Natural killer cell (primary cell): ENCODE results near the gene CORT. TPM values are rescaled to one million over a fixed set of nuclear protein-coding genes. Genes with fewer than 3 reads are reported as not detected.
"Not testable (repeated sequence)": the region's sequence is repeated elsewhere in the genome, so short reads cannot be mapped to it uniquely, and the experiment has no call there.

Source experiments
- ATAC-seq, 3 donors: fragments of 150-1000 bp in 2 of 3; fragments of 200-7000 bp in 1 of 3; cut with Tn5 transposase; 1 replicate in 1 of 3; 2 replicates in 2 of 3; pipeline ENCODE4 v1.10.0; 2021; ENCODE audit warnings: mild to moderate bottlenecking in 2 of 3, moderate library complexity in 2 of 3
- DNase-seq, 2 donors: peaks; one replicate each; pipeline versions ENCODE4 v3.0.0 to v3.0.0-alpha.2; 2013 to 2021; ENCODE audit warnings: mixed read lengths in 1 of 2
- H3K27ac ChIP-seq: one replicate; pipeline ENCODE4 v1.5.1; 2013; ENCODE audit warnings: mild to moderate bottlenecking, low read length
- H3K27me3 ChIP-seq: one replicate; pipeline ENCODE4 v1.6.1; 2013; ENCODE audit warnings: low read length; ENCODE audit not compliant: control insufficient read depth, insufficient read depth
- H3K36me3 ChIP-seq: one replicate; pipeline ENCODE4 v1.6.1; 2013; ENCODE audit warnings: low read length; ENCODE audit not compliant: control insufficient read depth, insufficient read depth
- H3K4me1 ChIP-seq: one replicate; pipeline ENCODE4 v1.6.1; 2013; ENCODE audit warnings: low read length; ENCODE audit not compliant: control insufficient read depth, insufficient read depth
- H3K4me3 ChIP-seq: one replicate; pipeline ENCODE4 v1.5.1; 2013; ENCODE audit warnings: low read length
- H3K9me3 ChIP-seq: one replicate; pipeline ENCODE4 v1.6.1; 2013; ENCODE audit warnings: low read length; ENCODE audit not compliant: control insufficient read depth, insufficient read depth
- H3K27ac Mint-ChIP-seq, 2 donors: one replicate each; pipeline ENCODE4 v1.8.0; 2022; ENCODE audit warnings: mild to moderate bottlenecking in 2 of 2, mixed read lengths in 2 of 2, moderate library complexity in 1 of 2
- H3K27me3 Mint-ChIP-seq, 2 donors: one replicate each; pipeline ENCODE4 v1.8.0; 2022; ENCODE audit warnings: low read depth in 2 of 2, mixed read lengths in 2 of 2
- H3K36me3 Mint-ChIP-seq: one replicate; pipeline ENCODE4 v1.8.0; 2022; ENCODE audit warnings: mixed read lengths
- H3K4me1 Mint-ChIP-seq, 2 donors: one replicate each; pipeline ENCODE4 v1.8.0; 2022; ENCODE audit warnings: mixed read lengths in 2 of 2
- H3K4me3 Mint-ChIP-seq: one replicate; pipeline ENCODE4 v1.8.0; 2022; ENCODE audit warnings: mild to moderate bottlenecking, moderate library complexity, mixed read lengths
- H3K9me3 Mint-ChIP-seq, 2 donors: one replicate each; pipeline ENCODE4 v1.8.0; 2022; ENCODE audit warnings: mixed read lengths in 2 of 2
- CTCF ChIP-seq: fragments of 200-600 bp; IDR thresholded peaks from one replicate; pipeline ENCODE4 v1.8.0; 2022; ENCODE audit warnings: antibody characterized with exemption
- WGBS: methylation state at CpG from one replicate; pipeline ENCODE4 v1.1.7; 2013; ENCODE audit warnings: missing lambda C conversion rate; ENCODE audit not compliant: insufficient coverage; 5-methylcytosine and 5-hydroxymethylcytosine counted together
- intact Hi-C: fragments of 100-400 bp; cut with micrococcal nuclease; formaldehyde crosslinking; loops from one replicate; pipeline ENCODE4 v1.14.2; 2022
- total RNA-seq, 4 donors: library from RNA; stranded (reverse); fragments of 120-200 nt in 1 of 4; gene quantifications; one replicate each; pipeline versions ENCODE4 v1.2.3 to v1.2.4, GENCODE V29; 2013 to 2022

Gene CORT
- total RNA-seq, 3 donors from 2014 or later (not counting 1 experiment from before 2014, with no cell fraction given): not detected

GRCh38 chr1:10451287-10451686 lies 1.5 kb downstream of the CORT start:
- peaks cover 5 to 20% of the 10 kb centered on the region in 2 donors for H3K27me3 Mint-ChIP-seq
- no peaks in the 10 kb centered on the region for H3K4me1 ChIP-seq
- WGBS: 25% methylated on average over 9 of the region's 10 CpGs
- H3K27ac ChIP-seq: no peak overlapping the region
- intact Hi-C loops: no loop called here
- no peaks in the 10 kb centered on the region for H3K36me3 ChIP-seq
- no peaks in the 10 kb centered on the region for H3K36me3 Mint-ChIP-seq
- no peak for ATAC-seq
- no peaks in the 10 kb centered on the region for H3K27me3 ChIP-seq
- H3K4me3 ChIP-seq: no peak overlapping the region
- DNase-seq: no peak
- no peak overlapping the region for H3K27ac Mint-ChIP-seq
- no peak overlapping the region for H3K4me3 Mint-ChIP-seq
- no peak for TF ChIP-seq CTCF
- H3K9me3 ChIP-seq: peaks cover 5% of the 10 kb centered on the region
- no peaks in the 10 kb centered on the region for H3K9me3 Mint-ChIP-seq
- peaks cover 6 to 7% of the 10 kb centered on the region in 2 donors for H3K4me1 Mint-ChIP-seq

GRCh38 chr1:10456048-10456447 lies 6.2 kb downstream of the CORT start:
- no peaks in the 10 kb centered on the region for H3K4me1 ChIP-seq
- no peak overlapping the region for H3K4me3 Mint-ChIP-seq
- no peak overlapping the region for H3K4me3 ChIP-seq
- DNase-seq (no peak), ATAC-seq (no peak)
- no peak overlapping the region for H3K27ac ChIP-seq
- TF ChIP-seq CTCF: no peak
- no peaks in the 10 kb centered on the region for H3K36me3 Mint-ChIP-seq
- no peaks in the 10 kb centered on the region for H3K4me1 Mint-ChIP-seq
- H3K27me3 ChIP-seq: no peaks in the 10 kb centered on the region
- H3K27ac Mint-ChIP-seq: no peak overlapping the region
- WGBS: 89% methylated on average over 5 of the region's 5 CpGs
- H3K36me3 ChIP-seq: peaks cover 6% of the 10 kb centered on the region
- peaks cover 0 to 4% of the 10 kb centered on the region in 2 donors for H3K27me3 Mint-ChIP-seq
- intact Hi-C loops: no loop called here
- H3K9me3 Mint-ChIP-seq: no peaks in the 10 kb centered on the region
- peaks cover 5% of the 10 kb centered on the region for H3K9me3 ChIP-seq

- 94% methylated on average over 4 of the region's 7 CpGs for WGBS
- H3K9me3 ChIP-seq: peaks cover 5% of the 10 kb centered on the region
- no peaks in the 10 kb centered on the region for H3K4me1 Mint-ChIP-seq
- no peaks in the 10 kb centered on the region for H3K36me3 Mint-ChIP-seq
- no peak overlapping the region for H3K4me3 ChIP-seq
- intact Hi-C loops: no loop called here
- H3K36me3 ChIP-seq: peaks cover 9% of the 10 kb centered on the region
- DNase-seq: no peak
- H3K27ac Mint-ChIP-seq: no peak overlapping the region
- H3K27ac ChIP-seq: no peak overlapping the region
- no peaks in the 10 kb centered on the region for H3K9me3 Mint-ChIP-seq
- no peaks in the 10 kb centered on the region for H3K27me3 Mint-ChIP-seq
- no peaks in the 10 kb centered on the region for H3K4me1 ChIP-seq
- no peak overlapping the region for H3K4me3 Mint-ChIP-seq
- no peak for TF ChIP-seq CTCF
- no peak for ATAC-seq
- no peaks in the 10 kb centered on the region for H3K27me3 ChIP-seq
These were observed 6.8 kb downstream of the CORT start for GRCh38 chr1:10456661-10457060.

- H3K4me3 ChIP-seq, ATAC-seq, H3K4me1 Mint-ChIP-seq, H3K27ac Mint-ChIP-seq, H3K4me3 Mint-ChIP-seq, H3K27me3 ChIP-seq, H3K36me3 Mint-ChIP-seq, H3K9me3 ChIP-seq, H3K27ac ChIP-seq, intact Hi-C loops, H3K4me1 ChIP-seq, DNase-seq, H3K9me3 Mint-ChIP-seq, H3K27me3 Mint-ChIP-seq: not testable (repeated sequence)
- H3K36me3 ChIP-seq: peaks cover 12% of the 10 kb centered on the region
- WGBS: 72% methylated on average over 7 of the region's 7 CpGs
These were observed 7.6 kb downstream of the CORT start for GRCh38 chr1:10457462-10457861.
